ENCODE data around the gene UBAC2.

GRCh38 chr13:99311137-99311536 lies 110.5 kb downstream of the UBAC2 start:
- TF ChIP-seq, protein P1, sequence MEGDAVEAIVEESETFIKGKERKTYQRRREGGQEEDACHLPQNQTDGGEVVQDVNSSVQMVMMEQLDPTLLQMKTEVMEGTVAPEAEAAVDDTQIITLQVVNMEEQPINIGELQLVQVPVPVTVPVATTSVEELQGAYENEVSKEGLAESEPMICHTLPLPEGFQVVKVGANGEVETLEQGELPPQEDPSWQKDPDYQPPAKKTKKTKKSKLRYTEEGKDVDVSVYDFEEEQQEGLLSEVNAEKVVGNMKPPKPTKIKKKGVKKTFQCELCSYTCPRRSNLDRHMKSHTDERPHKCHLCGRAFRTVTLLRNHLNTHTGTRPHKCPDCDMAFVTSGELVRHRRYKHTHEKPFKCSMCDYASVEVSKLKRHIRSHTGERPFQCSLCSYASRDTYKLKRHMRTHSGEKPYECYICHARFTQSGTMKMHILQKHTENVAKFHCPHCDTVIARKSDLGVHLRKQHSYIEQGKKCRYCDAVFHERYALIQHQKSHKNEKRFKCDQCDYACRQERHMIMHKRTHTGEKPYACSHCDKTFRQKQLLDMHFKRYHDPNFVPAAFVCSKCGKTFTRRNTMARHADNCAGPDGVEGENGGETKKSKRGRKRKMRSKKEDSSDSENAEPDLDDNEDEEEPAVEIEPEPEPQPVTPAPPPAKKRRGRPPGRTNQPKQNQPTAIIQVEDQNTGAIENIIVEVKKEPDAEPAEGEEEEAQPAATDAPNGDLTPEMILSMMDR (conservative IDR thresholded peaks at IDR 0.05): no peak
- no peak for TF ChIP-seq EZH2 (IDR thresholded peaks at IDR 0.05; ENCODE audit: low read depth)

Measured in PC-9 (cell line).